Upper lobe of left lung (tissue), 6 donors: ENCODE measurements around the gene ADAMTS1. TPM values are rescaled to one million over a fixed set of nuclear protein-coding genes. Genes with fewer than 3 reads are reported as not detected.

Experiments used
- ATAC-seq, 2 donors: fragments of 200-7000 bp; cut with Tn5 transposase; one replicate each; pipeline ENCODE4 v1.9.1; 2022; ENCODE audit warnings: mild to moderate bottlenecking in 2 of 2, moderate library complexity in 2 of 2; ENCODE audit not compliant: low FRiP score in 2 of 2
- DNase-seq, 2 donors: peaks; one replicate each; pipeline ENCODE4 v3.0.0-alpha.2; 2019 to 2020
- H3K27ac ChIP-seq, 4 donors: fragments of 200-600 bp; sonication (generic); one replicate each; pipeline ENCODE4 v1.5.1; 2016 to 2019
- H3K27me3 ChIP-seq, 4 donors: fragments of 200-600 bp; sonication (generic); one replicate each; pipeline ENCODE4 v1.5.1; 2017 to 2019
- H3K36me3 ChIP-seq, 4 donors: fragments of 200-600 bp; sonication (generic); one replicate each; pipeline ENCODE4 v1.5.1; 2016 to 2019
- H3K4me1 ChIP-seq, 4 donors: fragments of 200-600 bp; sonication (generic); one replicate each; pipeline ENCODE4 v1.5.1; 2018 to 2019
- H3K4me3 ChIP-seq, 4 donors: fragments of 200-600 bp; sonication (generic); one replicate each; pipeline ENCODE4 v1.5.1; 2017 to 2019; ENCODE audit warnings: mild to moderate bottlenecking in 2 of 4, moderate library complexity in 1 of 4
- H3K9me3 ChIP-seq, 4 donors: fragments of 200-600 bp; sonication (generic); one replicate each; pipeline ENCODE4 v1.5.1; 2018 to 2019
- CTCF ChIP-seq, 6 experiments: fragments of 450-650 bp in 4 of 6; fragments of 200-600 bp in 2 of 6; sonication (generic) in 2 of 6; IDR thresholded peaks; one replicate each; pipeline ENCODE4 v1.5.1; 2016 to 2019; ENCODE audit warnings: antibody characterized with exemption in 6 of 6
- EP300 ChIP-seq, 4 donors: sonication (generic); formaldehyde crosslinking; IDR thresholded peaks; one replicate each; pipeline ENCODE4 v1.5.1; 2017; ENCODE audit warnings: antibody characterized with exemption in 4 of 4, control low read depth in 2 of 4
- POLR2A ChIP-seq, 4 donors: fragments of 450-650 bp; IDR thresholded peaks; one replicate each; pipeline ENCODE4 v1.5.1; 2016 to 2017; ENCODE audit warnings: antibody characterized with exemption in 4 of 4, mild to moderate bottlenecking in 2 of 4
- POLR2AphosphoS5 ChIP-seq, 2 donors: sonication (generic); formaldehyde crosslinking; IDR thresholded peaks; one replicate each; pipeline ENCODE4 v1.5.1; 2017; ENCODE audit warnings: antibody characterized with exemption in 2 of 2
- WGBS, 2 donors: methylation state at CpG; one replicate each; pipeline ENCODE4 v1.1.5; 2017 to 2018; 5-methylcytosine and 5-hydroxymethylcytosine counted together
- total RNA-seq, 6 donors: library from RNA; depleted of rRNA in 4 of 6; stranded (reverse); fragments of >200 nt in 4 of 6; gene quantifications; one replicate each; pipeline versions ENCODE4 v1.1.0 to v1.2.1, GENCODE V29; 2016 to 2021
- donor health status: DM: no; HTN: no; CAD: no; lungs with moderate emphysema.
- donor health status: DM: no; HTN: yes; CAD: no; lungs with severe emphysema.

The ADAMTS1 gene
- total RNA-seq, 6 donors from 2014 or later, result 37.9 to 144 (median 58.4) TPM

- peaks cover 0 to 10% (median 2%) of the 10 kb centered on the region in 4 donors for H3K4me1 ChIP-seq
- 74 to 89% methylated on average over 3 of the region's 3 CpGs for WGBS, 2 donors
- TF ChIP-seq POLR2AphosphoS5 (IDR thresholded peaks at IDR 0.05) (no peak), POLR2A (IDR thresholded peaks at IDR 0.05) (no peak), CTCF (IDR thresholded peaks at IDR 0.05) (no peak), EP300 (IDR thresholded peaks at IDR 0.05) (no peak)
- H3K27me3 ChIP-seq, result no peaks in the 10 kb centered on the region
- H3K9me3 ChIP-seq, result no peaks in the 10 kb centered on the region
- peaks cover 0 to 67% (median 25%) of the 10 kb centered on the region in 4 donors for H3K36me3 ChIP-seq
- DNase-seq (no peak), ATAC-seq (no peak)
- no peak overlapping the region for H3K27ac ChIP-seq
- no peak overlapping the region for H3K4me3 ChIP-seq
These were observed 7.7 kb downstream of the ADAMTS1 start for GRCh38 chr21:26837539-26837938.

DNA sequence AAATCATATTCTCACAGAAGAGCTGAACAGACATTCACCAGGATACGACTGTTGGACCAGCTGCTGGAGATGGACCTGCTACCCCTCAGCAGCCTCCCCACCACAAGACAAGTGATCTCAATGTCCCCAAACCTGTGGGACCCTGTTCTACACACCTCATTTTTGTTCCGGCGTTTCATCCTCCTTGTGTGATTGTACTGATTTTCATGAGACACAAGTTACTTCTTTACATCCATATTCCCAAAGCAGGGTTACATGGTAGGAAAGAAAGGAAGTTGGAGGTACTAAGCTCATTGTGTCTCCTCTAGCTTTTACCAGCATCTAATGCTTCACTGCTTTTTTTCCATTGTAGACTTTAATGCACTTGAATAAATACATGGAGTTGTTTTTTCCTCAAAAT is 8.7 kb downstream of the ADAMTS1 start:
- H3K9me3 ChIP-seq, result no peaks in the 10 kb centered on the region
- TF ChIP-seq EP300 (IDR thresholded peaks at IDR 0.05) (no peak), POLR2AphosphoS5 (IDR thresholded peaks at IDR 0.05) (no peak), CTCF (IDR thresholded peaks at IDR 0.05) (no peak), POLR2A (IDR thresholded peaks at IDR 0.05) (no peak)
- peaks cover 0 to 57% (median 24%) of the 10 kb centered on the region in 4 donors for H3K36me3 ChIP-seq
- no peak for DNase-seq
- H3K27me3 ChIP-seq, result no peaks in the 10 kb centered on the region
- H3K27ac ChIP-seq, result no peak overlapping the region
- 90 to 95% methylated on average over 3 of the region's 3 CpGs for WGBS, 2 donors
- no peak for ATAC-seq
- H3K4me1 ChIP-seq, result peaks cover 0 to 2% (median 0%) of the 10 kb centered on the region in 4 donors
- H3K4me3 ChIP-seq, result no peak overlapping the region

- H3K27ac ChIP-seq, result no peak overlapping the region
- no peak for DNase-seq
- H3K36me3 ChIP-seq, result peaks cover 0 to 50% (median 24%) of the 10 kb centered on the region in 4 donors
- 42 to 91% methylated on average over 2 of the region's 2 CpGs for WGBS, 2 donors
- no peak for TF ChIP-seq EP300 (IDR thresholded peaks at IDR 0.05)
- TF ChIP-seq CTCF (IDR thresholded peaks at IDR 0.05), result no peak
- no peak for TF ChIP-seq POLR2A (IDR thresholded peaks at IDR 0.05)
- no peak for TF ChIP-seq POLR2AphosphoS5 (IDR thresholded peaks at IDR 0.05)
- ATAC-seq, result no peak
- no peak overlapping the region for H3K4me3 ChIP-seq
- no peaks in the 10 kb centered on the region for H3K27me3 ChIP-seq
- peaks cover 0 to under 1% (median 0%) of the 10 kb centered on the region in 4 donors for H3K4me1 ChIP-seq
- H3K9me3 ChIP-seq, result no peaks in the 10 kb centered on the region
These were observed 9.4 kb downstream of the ADAMTS1 start for GRCh38 chr21:26835714-26836265.

DNA sequence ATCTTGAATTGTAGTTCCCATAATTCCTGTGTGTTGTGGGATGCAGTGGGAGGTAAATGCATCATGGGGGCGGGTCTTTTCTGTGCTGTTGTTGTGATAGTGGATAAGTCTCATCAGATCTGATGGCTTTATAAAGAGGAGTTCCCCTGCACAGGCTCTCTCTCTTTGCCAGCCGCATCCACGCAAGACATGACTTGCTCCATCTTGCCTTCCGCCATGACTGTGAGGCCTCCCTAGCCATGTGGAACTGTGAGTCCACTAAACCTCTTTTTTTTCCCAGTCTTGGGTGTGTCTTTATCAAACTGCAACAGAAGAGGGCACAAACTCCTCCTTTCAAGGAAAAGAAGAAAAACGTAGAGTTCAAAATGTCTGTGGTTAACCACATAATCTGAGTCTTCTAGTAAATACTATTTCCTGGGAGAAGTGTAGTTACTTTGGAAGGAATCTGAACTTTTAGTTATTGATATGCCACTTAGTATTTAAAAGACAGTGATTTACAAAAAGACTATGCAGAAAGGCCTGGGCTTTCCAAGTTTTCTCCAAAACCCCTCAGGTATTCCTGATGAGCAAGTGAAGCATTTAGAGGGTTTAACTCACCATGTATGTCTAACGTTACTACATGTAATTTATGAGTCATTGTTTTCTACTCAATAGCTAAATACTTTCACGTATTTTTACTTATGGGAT is 10.0 kb downstream of the ADAMTS1 start:
- H3K9me3 ChIP-seq, result no peaks in the 10 kb centered on the region
- no peak for TF ChIP-seq EP300 (IDR thresholded peaks at IDR 0.05)
- no peak for TF ChIP-seq POLR2A (IDR thresholded peaks at IDR 0.05)
- no peak for TF ChIP-seq POLR2AphosphoS5 (IDR thresholded peaks at IDR 0.05)
- no peak for TF ChIP-seq CTCF (IDR thresholded peaks at IDR 0.05)
- ATAC-seq (peak in 1 of 2 donors; percentile 18), DNase-seq (no peak)
- peaks cover 0 to 44% (median 23%) of the 10 kb centered on the region in 4 donors for H3K36me3 ChIP-seq
- 79 to 82% methylated on average over 7 of the region's 7 CpGs for WGBS, 2 donors
- no peak overlapping the region for H3K27ac ChIP-seq
- H3K4me1 ChIP-seq, result no peaks in the 10 kb centered on the region
- H3K27me3 ChIP-seq, result no peaks in the 10 kb centered on the region
- no peak overlapping the region for H3K4me3 ChIP-seq
